Renal cortical epithelial cell (primary cell): ENCODE results near the gene TPPP. TPM values are rescaled to one million over a fixed set of nuclear protein-coding genes. Genes with fewer than 3 reads are reported as not detected.
"Not testable (repeated sequence)": the region's sequence is repeated elsewhere in the genome, so short reads cannot be mapped to it uniquely, and the experiment has no call there.

ENCODE experiments used
- DNase-seq: peaks from one replicate; pipeline ENCODE4 v3.0.0-alpha.2; 2011; ENCODE audit warnings: low read depth
- total RNA-seq: library from RNA; depleted of rRNA; stranded (reverse); fragments of >200 nt; gene quantifications from 2 replicates; pipeline ENCODE4 v1.2.3, GENCODE V29; 2014

TPPP gene
- total RNA-seq, 1 donor from 2014 or later = 0.25 TPM

DNA sequence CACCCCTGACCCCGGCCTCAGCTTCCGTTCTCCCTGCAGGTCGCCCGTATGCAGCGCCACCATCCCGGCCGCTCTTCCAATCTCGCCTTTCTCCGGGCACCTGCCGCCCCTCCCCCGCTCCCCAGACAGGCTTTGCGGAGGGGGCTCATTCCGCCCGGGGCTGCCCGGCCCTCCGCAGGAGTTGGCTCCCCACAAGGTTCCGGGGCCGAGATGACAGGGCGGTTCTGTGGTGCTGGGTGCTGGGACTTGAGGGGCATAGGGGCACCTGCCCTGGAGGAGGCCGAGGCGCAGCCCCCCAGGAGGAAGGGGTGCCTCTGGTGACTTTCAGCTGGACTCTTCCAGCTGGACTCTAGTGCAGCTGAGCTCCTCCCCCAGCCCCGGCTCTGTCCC, 885 bp upstream of the TPPP start:
- DNase-seq = not testable (repeated sequence)

DNA sequence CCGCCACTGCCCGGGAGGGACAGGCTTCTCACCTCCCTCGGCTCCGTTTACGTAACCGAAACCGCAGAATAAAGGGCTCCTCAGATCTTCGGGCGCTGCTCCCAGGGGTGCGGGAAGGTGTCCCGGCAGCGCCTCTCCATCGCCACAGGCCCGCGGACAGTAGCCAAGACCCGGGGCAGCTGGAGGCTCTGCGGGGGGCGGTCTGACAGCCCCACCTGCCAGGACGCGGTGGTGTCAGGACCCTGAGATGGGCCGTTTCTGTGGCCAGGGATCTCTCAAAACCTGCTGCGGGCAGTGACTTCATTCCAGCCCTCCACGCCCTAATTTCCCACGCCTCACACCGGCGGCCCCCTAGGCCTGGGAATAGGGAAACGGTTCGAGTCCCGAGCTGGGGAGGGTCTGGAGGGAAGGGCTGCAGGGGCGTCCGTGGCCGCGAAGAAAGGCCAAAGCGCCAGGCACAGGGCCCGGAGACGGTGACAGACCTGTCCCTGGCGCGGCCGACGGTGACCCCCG, 567 bp downstream of the TPPP start:
- not testable (repeated sequence) for DNase-seq

DNA sequence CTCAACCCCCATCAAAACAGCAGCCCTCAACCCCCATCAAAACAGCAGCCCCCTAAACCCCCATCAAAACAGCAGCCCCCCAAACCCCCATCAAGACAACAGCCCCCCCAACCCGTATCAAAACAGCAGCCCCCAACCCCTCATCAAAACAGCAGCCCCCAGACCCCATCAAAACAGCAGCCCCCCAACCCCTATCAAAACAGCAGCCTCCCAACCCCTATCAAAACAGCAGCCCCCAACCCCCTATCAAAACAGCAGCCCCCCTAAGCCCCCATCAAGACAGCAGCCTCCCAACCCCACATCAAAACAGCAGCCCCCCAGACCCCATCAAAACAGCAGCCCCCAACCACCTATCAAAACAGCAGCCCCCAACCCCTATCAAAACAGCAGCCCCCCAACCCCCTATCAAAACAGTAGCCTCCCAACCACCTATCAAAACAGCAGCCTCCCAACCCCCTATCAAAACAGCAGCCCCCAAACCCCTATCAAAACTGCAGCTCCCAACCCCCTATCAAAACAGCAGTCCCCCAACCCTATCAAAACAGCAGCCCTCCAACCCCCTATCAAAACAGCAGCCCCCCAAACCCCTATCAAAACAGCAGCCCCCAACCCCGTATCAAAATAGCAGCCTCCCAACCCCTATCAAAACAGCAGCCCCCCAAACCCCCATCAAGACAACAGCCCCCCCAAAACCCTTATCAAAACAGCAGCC, 1.2 kb downstream of the TPPP start:
- DNase-seq = no peak

- DNase-seq = not testable (repeated sequence)
Observed at GRCh38 chr5:691049-691448, 2.1 kb downstream of the TPPP start.

DNA sequence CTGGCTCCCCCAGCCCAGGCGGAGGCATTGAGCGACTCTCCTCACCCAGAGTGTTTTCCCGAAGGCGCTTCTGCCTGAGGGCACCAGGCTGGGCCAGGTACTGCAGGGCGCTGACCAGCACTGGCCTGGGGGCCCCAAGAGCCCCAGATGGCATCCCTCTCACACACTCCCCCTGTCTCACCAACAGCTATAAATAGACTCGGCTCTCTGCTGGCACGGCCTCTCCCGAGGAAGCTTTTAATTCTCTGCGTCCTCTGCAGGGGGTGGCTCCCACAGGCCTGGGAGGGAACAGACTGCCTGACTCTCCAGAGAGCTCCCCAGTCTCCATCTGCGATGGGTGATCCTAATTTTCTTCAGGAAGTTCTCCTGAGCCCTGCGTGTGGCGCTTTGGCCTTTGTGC, 2.9 kb downstream of the TPPP start:
- not testable (repeated sequence) for DNase-seq

GRCh38 chr5:688348-689010, 4.7 kb downstream of the TPPP start:
- DNase-seq = not testable (repeated sequence)

- not testable (repeated sequence) for DNase-seq
Observed at GRCh38 chr5:686936-687335, 6.2 kb downstream of the TPPP start.

DNA sequence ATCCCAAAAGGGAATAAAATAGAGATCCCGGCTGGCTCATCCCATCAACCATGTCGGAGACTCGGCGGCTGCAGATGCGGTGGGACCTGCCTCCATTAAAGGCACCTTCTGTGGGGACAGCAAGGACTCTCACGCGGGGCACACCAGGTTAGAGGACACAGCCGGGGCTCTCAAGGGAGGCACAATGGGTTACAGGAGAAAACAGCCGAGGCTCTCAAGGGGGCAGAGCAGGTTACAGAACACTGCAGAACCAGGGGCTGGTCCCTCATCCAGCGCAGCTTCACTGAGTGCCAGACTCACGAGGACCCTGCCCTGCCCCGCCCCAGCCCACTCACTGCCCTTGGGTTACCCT, 7.0 kb downstream of the TPPP start:
- not testable (repeated sequence) for DNase-seq

GRCh38 chr5:685262-686171, 7.6 kb downstream of the TPPP start:
- no peak for DNase-seq

DNA sequence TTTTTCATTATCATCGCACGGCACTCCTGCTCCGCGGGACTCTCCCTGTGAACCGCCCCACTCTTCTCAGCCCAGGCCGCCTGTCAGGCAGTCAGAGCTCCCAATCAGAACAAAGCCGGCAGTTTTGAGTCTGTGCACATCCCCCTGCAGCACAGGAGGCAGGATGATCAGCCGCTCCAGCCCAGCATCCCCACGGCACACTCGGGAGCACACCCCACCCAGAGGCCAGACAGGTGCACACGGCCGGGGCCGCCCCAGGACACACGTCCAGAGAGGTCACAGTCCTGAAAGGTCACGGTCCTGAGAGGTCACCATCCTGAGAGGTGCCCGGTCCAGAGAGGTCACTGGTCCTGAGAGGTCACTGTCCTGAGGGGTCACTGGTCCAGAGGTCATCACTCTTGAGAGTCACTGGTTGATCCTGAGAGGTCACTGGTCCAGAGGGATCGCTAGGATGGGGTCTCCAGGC, 8.4 kb downstream of the TPPP start:
- no peak for DNase-seq

DNA sequence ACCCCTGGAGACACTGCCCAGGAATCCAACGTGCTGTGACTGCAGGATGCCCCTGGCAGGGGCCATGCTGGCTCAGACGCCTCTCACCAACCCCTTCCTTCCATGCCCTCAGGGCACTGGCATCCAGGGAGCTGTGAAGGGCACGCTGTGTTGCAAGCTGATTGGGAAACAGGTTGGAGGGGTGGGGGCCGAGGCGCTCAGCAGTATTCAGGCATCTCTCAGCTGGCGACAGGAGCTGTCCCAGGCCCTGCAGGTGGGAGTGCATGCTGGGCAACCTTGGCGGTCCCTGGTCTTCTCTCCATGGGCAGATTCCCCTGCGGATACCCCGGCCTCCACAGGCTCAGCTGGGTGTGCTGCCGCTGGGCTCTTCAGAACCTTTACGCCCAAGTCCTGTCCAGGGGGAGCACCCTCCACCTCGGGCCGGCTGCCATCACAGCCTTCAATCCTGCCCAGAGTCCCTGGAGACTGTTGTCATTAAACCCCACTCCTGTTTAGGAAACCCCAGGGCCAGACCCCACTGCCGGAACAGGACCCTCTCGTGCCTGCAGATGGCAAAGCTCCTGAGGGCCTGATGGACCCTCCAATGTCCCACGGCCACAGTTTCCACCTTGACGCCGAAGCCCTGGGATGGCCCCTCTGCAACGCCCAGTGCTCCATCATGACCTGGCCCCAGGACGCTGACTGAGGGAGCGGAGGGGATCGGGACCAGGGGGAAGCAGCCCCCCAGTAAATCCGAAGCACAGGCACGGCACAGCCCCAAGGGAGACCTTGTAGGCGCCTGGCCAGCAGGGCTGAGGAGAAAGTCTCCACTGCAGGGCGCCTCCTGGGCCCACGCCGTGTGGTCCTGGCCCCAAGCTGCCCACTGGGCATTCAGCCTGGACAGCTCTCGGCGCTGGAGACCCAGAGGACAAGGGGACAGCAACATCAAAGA, 9.3 kb downstream of the TPPP start:
- DNase-seq = no peak

DNA sequence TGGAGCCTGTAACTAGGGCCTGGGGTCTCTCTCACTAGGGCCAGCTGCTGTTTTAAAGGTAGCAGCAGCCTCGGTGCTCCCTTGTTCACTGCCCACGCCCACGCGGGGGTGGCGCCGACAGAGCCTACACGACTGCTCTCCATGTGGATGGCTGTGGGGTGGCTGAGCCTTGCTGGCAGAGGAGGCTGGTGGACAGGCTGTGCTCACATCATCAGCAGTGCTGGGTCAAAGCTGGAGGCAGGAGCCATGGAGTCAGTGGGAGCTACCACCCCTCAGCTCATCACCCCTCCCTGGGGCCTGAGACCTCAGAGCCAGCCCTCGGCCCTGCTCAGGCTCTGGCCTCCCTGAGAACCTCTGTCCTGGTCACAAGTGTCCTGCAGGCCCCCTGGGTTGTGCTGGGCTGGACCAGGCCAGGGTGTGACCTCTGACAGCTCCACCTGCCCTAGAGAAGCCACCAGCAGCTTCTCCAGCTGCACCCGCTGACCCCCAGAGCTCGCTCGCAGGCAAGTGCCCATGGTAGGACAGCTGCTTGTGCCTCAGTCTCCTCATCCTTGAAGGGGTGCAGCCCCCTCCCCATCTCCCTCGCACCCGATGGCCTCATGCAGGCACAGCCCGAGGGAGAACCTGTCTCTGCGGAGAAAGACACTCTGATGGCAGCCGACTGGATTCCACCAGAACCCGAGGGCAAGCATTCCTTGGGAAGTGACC, 10.3 kb downstream of the TPPP start:
- not testable (repeated sequence) for DNase-seq

DNA sequence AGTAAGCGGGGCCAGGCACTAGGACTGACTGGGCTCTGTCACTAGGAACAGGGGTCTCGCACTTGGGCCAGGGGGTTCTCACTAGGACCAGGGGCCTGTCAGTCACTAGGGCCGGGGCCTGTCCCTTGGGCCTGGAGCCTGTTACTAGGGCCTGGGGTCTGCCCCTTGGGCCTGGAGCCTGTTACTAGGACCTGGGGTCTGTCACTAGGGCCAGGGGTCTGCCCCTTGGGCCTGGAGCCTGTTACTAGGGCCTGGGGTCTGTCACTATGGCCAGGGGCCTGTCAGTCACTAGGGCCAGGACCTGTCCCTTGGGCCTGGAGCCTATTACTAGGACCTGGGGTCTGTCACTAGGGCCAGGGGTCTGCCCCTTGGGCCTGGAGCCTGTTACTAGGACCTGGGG, 10.9 kb downstream of the TPPP start:
- not testable (repeated sequence) for DNase-seq

- DNase-seq = not testable (repeated sequence)
Observed at GRCh38 chr5:681317-682191, 11.6 kb downstream of the TPPP start.

DNA sequence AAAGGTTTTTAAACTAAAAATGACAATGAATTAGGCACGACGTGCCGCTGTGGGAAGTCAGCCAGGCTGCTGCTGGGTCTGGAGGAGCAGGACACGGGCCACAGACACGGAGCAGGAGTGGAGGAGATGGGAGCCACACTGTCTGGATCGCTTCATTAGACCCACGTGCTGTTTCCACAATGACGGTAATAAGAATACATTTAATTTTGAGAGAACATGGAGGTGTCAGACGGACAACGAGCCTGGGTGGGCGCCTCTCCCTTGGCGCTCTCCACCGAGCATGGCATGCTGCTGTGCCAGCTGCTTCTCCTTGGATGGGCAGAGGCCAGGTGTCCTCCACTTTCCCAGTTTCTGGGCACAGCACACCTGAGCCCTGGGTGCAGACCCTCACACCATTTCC, 12.3 kb downstream of the TPPP start:
- not testable (repeated sequence) for DNase-seq

- DNase-seq = not testable (repeated sequence)
Observed at GRCh38 chr5:680118-680795, 12.9 kb downstream of the TPPP start.

DNA sequence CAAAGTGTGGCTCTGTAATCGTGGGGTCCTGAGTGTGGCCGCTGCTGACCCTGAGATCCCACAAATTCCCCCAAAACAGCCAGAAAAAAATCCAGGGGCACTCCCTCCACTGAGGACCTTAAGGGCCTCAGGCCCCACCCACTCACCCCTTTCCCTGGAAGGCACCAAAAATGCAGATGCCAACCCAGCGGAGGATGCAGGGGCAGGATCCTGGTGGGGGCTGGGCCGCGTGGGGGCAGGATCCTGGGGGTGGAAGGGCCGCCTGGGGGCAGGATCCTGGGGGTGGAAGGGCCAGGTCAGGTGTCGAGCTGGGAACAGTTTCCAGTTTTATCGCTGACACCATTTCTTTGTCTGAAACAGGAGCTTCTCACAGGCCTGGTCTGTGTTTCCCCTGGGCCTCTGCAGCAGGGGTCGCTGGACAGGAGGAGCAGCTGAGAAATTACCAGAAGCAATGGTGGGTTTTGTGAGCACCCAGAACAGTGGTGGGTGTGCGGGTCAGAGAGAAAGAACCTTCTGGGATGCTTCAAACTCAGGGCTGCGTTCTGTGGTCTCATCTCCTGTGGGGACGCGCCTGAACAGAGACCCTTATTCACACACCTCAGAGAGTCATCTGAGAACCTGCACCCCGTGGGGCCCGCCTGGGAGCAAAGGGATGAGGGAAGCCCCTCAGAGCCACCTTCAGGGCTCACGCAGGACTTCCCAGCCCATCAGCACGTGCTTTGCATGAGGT, 13.8 kb downstream of the TPPP start:
- not testable (repeated sequence) for DNase-seq

DNA sequence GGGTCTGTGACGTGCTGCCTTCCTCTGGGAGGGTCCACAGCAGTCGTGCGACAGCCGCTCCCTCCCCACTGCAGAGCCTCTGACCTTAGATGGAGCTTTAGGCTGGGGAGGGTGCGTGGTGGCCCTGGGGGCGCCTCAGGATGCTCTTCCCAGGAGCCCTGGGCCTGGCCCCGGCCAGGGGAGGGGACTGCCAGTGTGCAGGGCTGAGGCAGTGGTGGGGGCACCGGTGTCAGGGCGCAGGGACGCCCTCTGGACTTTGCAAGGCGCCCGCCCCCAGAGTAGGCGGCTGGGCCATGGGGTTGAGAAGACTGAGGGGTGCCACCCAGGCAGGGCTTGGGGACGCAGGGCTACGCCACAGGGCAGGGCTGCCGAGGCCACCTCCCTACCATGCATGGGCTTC, 14.6 kb downstream of the TPPP start:
- DNase-seq = not testable (repeated sequence)
